Osteocyte (in vitro differentiated cells): Measurements from ENCODE around the gene ZNF536. TPM values are rescaled to one million over a fixed set of nuclear protein-coding genes. Genes with fewer than 3 reads are reported as not detected.
"Not testable (repeated sequence)": the region's sequence is repeated elsewhere in the genome, so short reads cannot be mapped to it uniquely, and the experiment has no call there.

Source experiments
- DNase-seq: peaks from one replicate; pipeline ENCODE4 v3.0.0; 2021; ENCODE audit warnings: mixed read lengths; ENCODE audit not compliant: unreplicated experiment; ENCODE audit errors: extremely low spot score
- H3K27ac Mint-ChIP-seq: one replicate; pipeline ENCODE4 v1.8.0; 2021; ENCODE audit warnings: mild to moderate bottlenecking, mixed read lengths; ENCODE audit not compliant: unreplicated experiment
- H3K27me3 Mint-ChIP-seq: one replicate; pipeline ENCODE4 v1.8.0; 2021; ENCODE audit warnings: mixed read lengths; ENCODE audit not compliant: unreplicated experiment
- H3K36me3 Mint-ChIP-seq: one replicate; pipeline ENCODE4 v1.8.0; 2021; ENCODE audit warnings: mixed read lengths; ENCODE audit not compliant: unreplicated experiment
- H3K4me1 Mint-ChIP-seq: one replicate; pipeline ENCODE4 v1.8.0; 2021; ENCODE audit warnings: mixed read lengths; ENCODE audit not compliant: unreplicated experiment
- H3K4me3 Mint-ChIP-seq: one replicate; pipeline ENCODE4 v1.8.0; 2021; ENCODE audit warnings: mild to moderate bottlenecking, moderate library complexity, mixed read lengths; ENCODE audit not compliant: unreplicated experiment
- H3K9me3 Mint-ChIP-seq: one replicate; pipeline ENCODE4 v1.8.0; 2021; ENCODE audit warnings: mixed read lengths; ENCODE audit not compliant: unreplicated experiment
- CTCF ChIP-seq: fragments of 200-600 bp; sonication (generic); IDR thresholded peaks from 2 replicates; pipeline ENCODE4 v1.5.0; 2021; ENCODE audit warnings: antibody characterized with exemption, mild to moderate bottlenecking, moderate library complexity
- total RNA-seq: library from RNA; stranded (reverse); gene quantifications from 2 replicates; pipeline ENCODE4 v1.2.1, GENCODE V29; 2021

Gene ZNF536
- total RNA-seq, 1 donor from 2014 or later: not detected

GRCh38 chr19:30443531-30444252 is 71.5 kb downstream of the ZNF536 start:
- Mint-ChIP-seq H3K4me3 (no peak overlapping the region), H3K27ac (no peak overlapping the region), H3K4me1 (no peaks in the 10 kb centered on the region)

GRCh38 chr19:30444253-30444671 is 72.1 kb downstream of the ZNF536 start:
- no peak overlapping the region for H3K27ac Mint-ChIP-seq
- no peak for DNase-seq
- no peaks in the 10 kb centered on the region for H3K36me3 Mint-ChIP-seq
- peaks cover 37% of the 10 kb centered on the region for H3K9me3 Mint-ChIP-seq
- H3K4me3 Mint-ChIP-seq: no peak overlapping the region
- no peaks in the 10 kb centered on the region for H3K4me1 Mint-ChIP-seq
- H3K27me3 Mint-ChIP-seq: no peaks in the 10 kb centered on the region
- no peak for TF ChIP-seq CTCF

More at GRCh38 chr19:30443531-30444252, 71.5 kb downstream of the ZNF536 start:
- peaks cover 32% of the 10 kb centered on the region for H3K9me3 Mint-ChIP-seq
- H3K27me3 Mint-ChIP-seq: no peaks in the 10 kb centered on the region
- no peaks in the 10 kb centered on the region for H3K36me3 Mint-ChIP-seq
- TF ChIP-seq CTCF: no peak
- no peak for DNase-seq

GRCh38 chr19:30444686-30445232 is 72.6 kb downstream of the ZNF536 start:
- H3K27ac Mint-ChIP-seq: no peak overlapping the region
- no peak overlapping the region for H3K4me3 Mint-ChIP-seq
- TF ChIP-seq CTCF: no peak
- no peaks in the 10 kb centered on the region for H3K36me3 Mint-ChIP-seq
- H3K4me1 Mint-ChIP-seq: no peaks in the 10 kb centered on the region
- peaks cover 40% of the 10 kb centered on the region for H3K9me3 Mint-ChIP-seq
- no peak for DNase-seq
- H3K27me3 Mint-ChIP-seq: no peaks in the 10 kb centered on the region

GRCh38 chr19:30445385-30445784 is 73.2 kb downstream of the ZNF536 start:
- no peaks in the 10 kb centered on the region for H3K27me3 Mint-ChIP-seq
- H3K36me3 Mint-ChIP-seq: no peaks in the 10 kb centered on the region
- H3K27ac Mint-ChIP-seq: no peak overlapping the region
- H3K4me1 Mint-ChIP-seq: no peaks in the 10 kb centered on the region
- H3K9me3 Mint-ChIP-seq: peaks cover 39% of the 10 kb centered on the region
- no peak overlapping the region for H3K4me3 Mint-ChIP-seq
- TF ChIP-seq CTCF: no peak
- DNase-seq: no peak

- DNase-seq, H3K27me3 Mint-ChIP-seq, H3K36me3 Mint-ChIP-seq, H3K4me1 Mint-ChIP-seq, H3K27ac Mint-ChIP-seq, H3K4me3 Mint-ChIP-seq: not testable (repeated sequence)
- H3K9me3 Mint-ChIP-seq: peaks cover 32% of the 10 kb centered on the region
Measured at GRCh38 chr19:30446120-30446519, 73.9 kb downstream of the ZNF536 start.
